IPS-18c (cell line): ENCODE measurements around the gene MKRN2OS.

Experiments used
- H3K4me3 ChIP-seq: 2 replicates; pipeline ENCODE4 v1.7.0; 2013; ENCODE audit warnings: low read depth, mild to moderate bottlenecking, low read length, moderate library complexity; ENCODE audit not compliant: insufficient read depth
- H3K9me3 ChIP-seq: one replicate; pipeline ENCODE4 v1.6.1; 2013; ENCODE audit warnings: mild to moderate bottlenecking, low read length, moderate library complexity; ENCODE audit not compliant: control insufficient read depth, insufficient read depth

MKRN2OS gene

GRCh38 chr3:12545473-12545791, at the start of gene MKRN2OS:
MKRN2OS (minus strand) TSS chr3:12545499; CDS start chr3:12545464, 35 bp downstream.
- H3K9me3 ChIP-seq: no peaks in the 10 kb centered on the region
- no peak within 1 kb of the TSS for H3K4me3 ChIP-seq

DNA sequence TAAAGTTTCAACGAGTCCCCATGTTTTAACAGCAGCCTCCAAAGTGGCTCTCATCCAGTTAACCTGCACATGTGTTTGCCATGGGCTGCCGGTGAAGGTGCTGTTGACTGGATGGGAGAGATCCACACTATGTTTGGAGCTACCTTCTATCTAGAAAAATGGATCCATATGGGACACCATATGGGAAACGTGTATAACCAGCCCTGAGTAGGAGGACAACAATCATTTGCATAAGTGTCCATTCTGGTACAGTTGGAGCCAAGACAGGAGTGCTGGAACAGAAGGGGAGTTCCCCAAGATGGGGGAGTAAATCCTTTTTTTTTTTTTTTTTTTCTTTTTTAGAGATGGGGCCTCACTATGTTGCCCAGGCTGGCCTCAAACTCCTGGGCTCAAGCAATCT, 48.2 kb upstream of the MKRN2OS start:
- Histone ChIP-seq H3K4me3 (no peak overlapping the region), H3K9me3 (no peaks in the 10 kb centered on the region)

DNA sequence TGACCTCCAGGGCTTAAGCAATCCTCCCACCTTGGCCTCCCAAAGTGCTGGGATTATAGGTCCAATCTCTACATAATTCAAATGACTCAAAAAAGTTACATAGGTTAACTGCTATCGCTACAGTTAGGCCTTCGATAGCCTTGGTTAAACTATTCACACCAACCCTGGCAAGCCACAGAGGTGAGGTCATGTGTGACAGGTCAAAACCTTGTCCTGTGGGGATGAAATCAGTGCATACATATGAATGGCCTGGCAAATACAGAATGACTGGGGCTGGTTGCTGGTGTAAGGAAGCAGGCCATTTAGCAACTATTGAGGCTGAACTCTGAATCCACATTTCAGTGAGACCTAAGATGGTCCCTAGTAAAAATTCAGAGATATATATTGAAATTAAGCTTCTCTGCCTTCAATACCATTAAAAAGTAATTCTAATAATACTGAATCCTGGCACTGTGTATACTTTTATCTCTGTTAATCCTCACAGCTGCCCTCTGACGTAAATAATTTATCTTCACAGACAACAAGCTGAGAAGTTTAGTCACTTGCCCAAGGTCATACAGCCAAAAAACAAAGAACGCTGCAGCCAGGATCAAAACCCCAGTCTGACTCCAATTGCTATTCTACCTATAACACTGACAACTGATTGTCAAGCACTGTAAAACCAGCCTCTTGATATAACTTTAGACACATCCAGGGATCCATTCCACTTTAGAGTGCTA, 46.9 kb upstream of the MKRN2OS start:
- no peaks in the 10 kb centered on the region for H3K9me3 ChIP-seq
- no peak overlapping the region for H3K4me3 ChIP-seq

- Histone ChIP-seq H3K4me3 (no peak overlapping the region), H3K9me3 (no peaks in the 10 kb centered on the region)
These were observed 46.2 kb upstream of the MKRN2OS start for GRCh38 chr3:12591456-12591855.

DNA sequence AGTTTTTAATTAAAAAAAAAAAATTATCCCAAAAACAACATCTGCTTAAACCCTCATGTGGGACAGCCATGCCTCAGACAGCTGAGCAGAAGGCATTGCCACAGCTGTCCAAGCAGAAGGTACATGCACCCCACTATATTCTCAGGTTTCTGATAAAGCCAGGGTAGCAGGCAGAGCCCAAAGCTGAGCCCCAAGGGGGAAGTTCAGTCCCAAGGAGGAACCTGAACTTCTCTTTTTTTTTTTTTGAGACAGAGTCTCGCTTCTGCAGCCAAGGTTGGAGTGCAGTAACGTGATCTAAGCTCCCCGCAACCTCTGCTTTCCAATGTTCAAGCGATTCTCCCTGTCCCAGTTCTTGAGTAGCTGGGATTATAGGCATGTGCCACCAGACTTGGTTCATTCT, 44.8 kb upstream of the MKRN2OS start:
- H3K9me3 ChIP-seq: no peaks in the 10 kb centered on the region
- H3K4me3 ChIP-seq: no peak overlapping the region

DNA sequence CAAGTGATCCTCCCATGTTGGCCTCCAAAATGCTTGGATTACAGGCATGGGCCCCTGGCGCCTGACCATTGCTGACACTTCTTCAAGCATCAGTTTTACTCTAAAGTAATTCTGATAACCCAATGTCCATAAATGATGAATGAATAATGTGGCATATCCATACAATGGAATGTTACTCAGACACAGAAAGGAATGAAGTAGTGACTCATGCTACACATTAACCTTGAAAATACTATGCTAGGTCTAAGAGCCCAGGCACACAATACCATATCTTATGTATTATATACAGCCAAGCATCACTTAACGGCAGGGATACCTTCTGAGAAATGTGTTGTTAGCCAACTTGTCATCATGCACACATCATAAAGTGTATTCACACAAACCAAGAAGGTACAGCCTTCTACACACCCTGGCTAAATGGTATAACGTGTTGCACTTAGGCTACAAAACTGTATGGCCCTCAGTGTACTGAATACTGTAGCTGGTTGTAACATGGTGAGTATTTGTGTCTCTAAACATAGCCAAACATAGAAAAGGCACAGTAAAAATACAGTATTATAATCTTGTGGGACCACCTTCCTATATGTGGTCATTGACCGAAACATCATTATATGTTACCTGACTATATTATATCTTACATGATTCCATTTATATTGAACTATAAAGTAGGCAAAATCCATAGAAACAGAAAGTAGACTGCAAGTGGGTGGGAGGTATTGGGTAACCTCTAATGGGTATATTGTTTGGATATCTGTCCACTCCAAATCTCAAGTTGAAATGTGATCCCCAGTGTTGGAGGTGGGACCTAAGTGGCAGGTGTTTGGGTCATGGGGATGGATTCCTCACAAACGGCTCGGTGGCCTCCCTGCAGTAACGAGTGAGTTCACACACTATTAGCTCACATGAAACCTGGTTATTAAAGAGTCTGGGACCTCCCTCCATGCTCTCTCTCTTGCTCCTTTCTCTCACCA, 43.0 kb upstream of the MKRN2OS start:
- Histone ChIP-seq H3K9me3 (no peaks in the 10 kb centered on the region), H3K4me3 (no peak overlapping the region)

GRCh38 chr3:12586403-12586802, 41.1 kb upstream of the MKRN2OS start:
- H3K9me3 ChIP-seq: no peaks in the 10 kb centered on the region
- H3K4me3 ChIP-seq: no peak overlapping the region

GRCh38 chr3:12585970-12586369, 40.7 kb upstream of the MKRN2OS start:
- H3K4me3 ChIP-seq: no peak overlapping the region

DNA sequence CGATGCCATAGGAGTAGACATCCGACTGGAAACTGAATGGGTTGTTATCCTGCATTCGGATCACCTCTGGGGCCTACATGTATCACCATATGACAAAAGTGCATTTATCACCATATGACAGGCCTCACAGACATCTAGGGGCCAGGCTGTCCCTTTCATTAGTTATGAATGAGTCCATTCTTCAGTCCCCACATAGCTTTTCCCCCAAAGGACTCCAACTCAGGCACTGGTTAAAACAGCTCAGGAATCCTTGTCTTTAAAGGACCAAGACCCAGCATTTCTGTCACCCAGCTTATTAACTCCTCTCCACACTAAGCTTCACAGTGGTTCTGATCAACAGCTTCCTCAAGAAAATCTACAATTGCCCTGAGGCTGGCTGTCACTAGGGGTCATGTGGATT, 39.9 kb upstream of the MKRN2OS start:
- Histone ChIP-seq H3K4me3 (no peak overlapping the region), H3K9me3 (no peaks in the 10 kb centered on the region)

More at GRCh38 chr3:12585970-12586369, 40.7 kb upstream of the MKRN2OS start:
- H3K9me3 ChIP-seq: no peaks in the 10 kb centered on the region

- Histone ChIP-seq H3K9me3 (no peaks in the 10 kb centered on the region), H3K4me3 (no peak overlapping the region)
These were observed 38.8 kb upstream of the MKRN2OS start for GRCh38 chr3:12584083-12584482.

GRCh38 chr3:12583280-12583679, 38.0 kb upstream of the MKRN2OS start:
- no peak overlapping the region for H3K4me3 ChIP-seq
- H3K9me3 ChIP-seq: no peaks in the 10 kb centered on the region

DNA sequence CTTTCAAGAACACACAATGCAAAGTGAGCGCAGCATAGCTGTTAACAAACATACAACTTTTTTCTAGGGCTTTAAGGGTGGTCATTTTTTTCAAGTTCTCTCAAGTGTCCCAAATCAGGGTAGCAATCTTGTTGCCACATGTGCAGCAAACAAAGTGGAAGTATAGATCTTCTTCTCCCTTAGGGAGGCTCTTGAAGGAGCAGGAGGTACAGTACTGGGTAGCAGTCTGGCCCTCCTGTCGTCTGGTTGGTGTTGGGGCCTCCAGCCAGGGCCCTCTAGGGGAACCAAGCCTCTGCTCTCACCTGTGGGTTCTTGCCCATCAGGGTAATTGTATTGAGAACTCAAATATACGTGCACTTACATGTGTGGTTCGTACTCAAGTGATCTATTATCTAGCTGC, 37.4 kb upstream of the MKRN2OS start:
- Histone ChIP-seq H3K4me3 (no peak overlapping the region), H3K9me3 (no peaks in the 10 kb centered on the region)

DNA sequence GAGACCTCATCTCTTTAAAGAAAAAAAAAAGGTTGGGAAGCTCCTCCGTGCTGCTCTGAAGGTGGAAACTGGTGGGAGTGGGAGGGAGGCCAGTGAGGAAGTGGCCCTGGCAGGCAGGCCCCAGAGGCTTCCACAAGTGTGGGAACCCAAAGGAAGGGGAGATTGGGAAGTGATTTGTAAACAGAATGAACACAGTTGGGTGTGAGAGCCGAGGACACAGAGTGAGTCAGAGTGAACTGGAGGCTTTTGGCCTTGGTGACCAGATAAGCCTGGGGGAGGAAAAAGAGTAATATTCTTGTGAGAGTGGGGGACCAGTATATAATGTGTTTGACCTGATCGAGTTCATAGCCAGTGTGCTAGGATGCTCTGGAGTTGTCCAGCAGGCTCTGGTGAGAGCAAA, 34.6 kb upstream of the MKRN2OS start:
- Histone ChIP-seq H3K4me3 (no peak overlapping the region), H3K9me3 (no peaks in the 10 kb centered on the region)

DNA sequence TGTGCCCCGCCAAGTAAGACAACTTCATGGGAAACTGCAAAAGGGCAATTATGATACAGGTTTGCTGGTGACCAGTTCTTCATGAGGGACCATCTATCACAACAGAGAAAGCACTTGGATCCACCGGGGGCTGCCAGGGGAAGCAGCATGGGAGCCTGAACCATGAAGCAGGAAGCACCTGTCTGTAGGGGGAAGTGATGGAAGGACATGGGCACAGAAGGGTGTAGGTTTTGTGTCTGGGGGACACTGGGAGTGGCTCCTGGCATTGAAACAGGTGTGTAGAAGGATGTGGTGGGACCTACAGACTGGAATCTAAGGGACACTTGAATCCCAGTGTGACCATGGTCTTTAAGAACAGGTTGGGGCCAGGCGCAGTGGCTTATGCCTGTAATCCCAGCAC, 34.2 kb upstream of the MKRN2OS start:
- no peaks in the 10 kb centered on the region for H3K9me3 ChIP-seq

DNA sequence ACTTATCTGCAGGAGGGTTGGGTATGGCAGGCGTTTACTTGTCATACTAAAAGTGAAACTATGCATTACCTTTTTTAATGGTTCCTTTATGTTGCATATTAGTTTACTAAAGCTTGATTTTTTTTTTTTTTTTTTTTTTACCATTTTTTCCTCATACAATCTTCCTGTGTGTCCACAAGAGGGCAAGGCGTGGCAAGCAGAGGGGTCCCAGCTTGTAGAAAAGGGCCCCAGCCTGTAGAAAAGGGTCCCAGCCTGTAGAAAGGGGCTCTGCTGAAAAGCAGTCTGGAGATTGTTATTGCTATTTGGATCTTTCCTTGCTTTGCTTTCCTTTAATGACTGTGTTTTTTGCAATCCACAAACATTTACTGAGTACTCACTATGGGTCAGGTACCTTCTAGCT, 33.4 kb upstream of the MKRN2OS start:
- no peak overlapping the region for H3K4me3 ChIP-seq
- H3K9me3 ChIP-seq: no peaks in the 10 kb centered on the region

More for the DNA sequence above, 34.2 kb upstream of the MKRN2OS start:
- no peak overlapping the region for H3K4me3 ChIP-seq

- no peaks in the 10 kb centered on the region for H3K9me3 ChIP-seq
- H3K4me3 ChIP-seq: no peak overlapping the region
These were observed 32.1 kb upstream of the MKRN2OS start for GRCh38 chr3:12577379-12577778.

DNA sequence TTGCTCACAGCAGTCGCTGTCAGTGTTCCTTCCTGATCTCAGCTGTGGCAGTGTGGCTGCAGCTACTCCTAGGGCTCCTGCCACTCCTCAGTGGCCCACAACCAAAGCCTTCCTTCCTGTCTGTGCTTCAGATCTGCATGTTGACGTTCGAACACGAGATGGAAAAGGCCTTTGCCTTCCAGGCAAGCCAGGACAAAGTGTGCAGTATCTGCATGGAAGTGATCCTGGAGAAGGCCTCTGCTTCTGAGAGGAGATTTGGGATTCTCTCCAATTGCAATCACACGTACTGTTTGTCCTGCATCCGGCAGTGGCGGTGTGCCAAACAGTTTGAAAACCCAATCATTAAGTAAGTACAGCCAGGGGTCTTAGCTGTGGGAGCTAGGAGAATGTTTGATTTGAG, 29.4 kb upstream of the MKRN2OS start:
- H3K4me3 ChIP-seq: no peak overlapping the region
- H3K9me3 ChIP-seq: no peaks in the 10 kb centered on the region

- Histone ChIP-seq H3K9me3 (no peaks in the 10 kb centered on the region), H3K4me3 (no peak overlapping the region)
These were observed 28.8 kb upstream of the MKRN2OS start for GRCh38 chr3:12574131-12574530.
